BJ (cell line): ENCODE measurements around the gene RPP21. TPM values are rescaled to one million over a fixed set of nuclear protein-coding genes. Genes with fewer than 3 reads are reported as not detected.

Source experiments
- CTCF ChIA-PET: fragments of 350-600 bp; formaldehyde crosslinking; extraction: SDS; loops from one replicate; lab custom pipeline; 2021; ENCODE audit warnings: antibody characterized with exemption, inconsistent platforms; lab: Yijun Ruan, JAX
- POLR2A ChIA-PET: fragments of 300-600 bp; sonication (Branson Sonifier 250); formaldehyde crosslinking; extraction: SDS; loops from one replicate; lab custom pipeline; 2021; ENCODE audit warnings: antibody characterized with exemption; lab: Charles Lee
- DNase-seq: peaks from one replicate; pipeline ENCODE4 v3.0.0-alpha.2; 2011; ENCODE audit warnings: low read depth
- H3K27me3 ChIP-seq: 2 replicates; pipeline ENCODE4 v1.6.0; 2011; ENCODE audit warnings: low read length; ENCODE audit not compliant: control insufficient read depth, insufficient read depth
- H3K36me3 ChIP-seq: 2 replicates; pipeline ENCODE4 v1.5.1; 2011; ENCODE audit warnings: low read length; ENCODE audit not compliant: control insufficient read depth, insufficient read depth
- H3K4me3 ChIP-seq: 2 replicates; pipeline ENCODE4 v1.5.1; 2011; ENCODE audit warnings: low read depth, mild to moderate bottlenecking, control low read depth, low read length
- CTCF ChIP-seq: IDR thresholded peaks from 2 replicates; pipeline ENCODE4 v1.5.1; 2011; ENCODE audit warnings: low read depth, mild to moderate bottlenecking, control low read depth, inconsistent platforms, low read length, moderate library complexity; ENCODE audit not compliant: insufficient read depth
- polyA plus RNA-seq: library from polyadenylated mRNA; depleted of rRNA; stranded (reverse); fragments of >200 nt; gene quantifications from 2 replicates; pipeline ENCODE4 v1.2.3, GENCODE V29; 2011

The RPP21 gene
- polyA plus RNA-seq, 1 experiment = 28.3 TPM

- ChIA-PET CTCF (interaction anchor here (1.0 to 1.5 kb wide), 6 partner anchors 9 to 223 kb away, joined by 3 to 8 read pairs (median 4); no protein-coding TSS in a partner anchor), POLR2A (interaction anchor here (0.6 kb wide), 1 partner anchor 1413 kb away, joined by 6 read pairs; no protein-coding TSS in a partner anchor)
- peak overlapping the region; percentile 87 for H3K4me3 ChIP-seq
- H3K36me3 ChIP-seq = peaks cover 3% of the 10 kb centered on the region; the same call in 1 of the 2 replicates
- DNase-seq = no peak
- no peaks in the 10 kb centered on the region for H3K27me3 ChIP-seq
- no peak for TF ChIP-seq CTCF
Measured at GRCh38 chr6:30325873-30326525, 19.0 kb upstream of the RPP21 start.

GRCh38 chr6:30326526-30327231, 18.3 kb upstream of the RPP21 start, which contains the start of gene TRIM39:
TRIM39 (plus strand) TSS chr6:30326927; CDS start chr6:30329318, 2,391 bp downstream.
- DNase-seq = peak; percentile 20
- Histone ChIP-seq H3K4me3 (peak within 1 kb of the TSS; percentile 87), H3K36me3 (peaks cover 3% of the 10 kb centered on the region; the same call in 1 of the 2 replicates), H3K27me3 (no peaks in the 10 kb centered on the region)
- CTCF ChIA-PET = interaction anchor here (1.2 to 1.5 kb wide), 4 partner anchors 9 to 34 kb away, joined by 3 to 8 read pairs (median 4); no protein-coding TSS in a partner anchor
- TF ChIP-seq CTCF = no peak
- POLR2A ChIA-PET = interaction anchor here (0.6 kb wide), 1 partner anchor 1412 kb away, joined by 6 read pairs; no protein-coding TSS in a partner anchor

DNA sequence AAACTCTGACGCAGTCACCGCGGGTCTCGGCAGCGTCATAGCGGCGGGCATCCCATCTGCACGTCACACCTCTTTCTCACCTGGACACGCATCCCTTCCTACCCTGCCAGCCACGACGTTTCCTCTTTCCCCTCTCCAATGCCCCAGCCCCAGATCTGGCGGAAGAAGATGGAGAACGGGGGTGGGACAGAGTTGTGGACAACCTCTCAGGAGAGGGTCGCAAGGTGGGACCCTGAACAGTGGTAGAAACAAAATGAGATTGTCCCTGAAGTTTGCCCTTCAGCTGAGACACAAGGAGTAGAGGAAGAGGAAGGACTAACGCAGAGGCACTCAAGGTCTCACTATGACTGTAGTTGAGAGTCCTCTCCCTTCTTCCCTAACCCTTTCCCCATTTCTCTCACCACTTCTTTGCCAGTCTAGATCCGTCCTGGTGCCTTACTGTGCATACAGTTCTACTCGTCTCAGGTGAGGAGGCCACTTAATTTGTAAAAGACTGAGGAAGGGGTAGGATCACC, 17.7 kb upstream of the RPP21 start:
- Histone ChIP-seq H3K36me3 (peaks cover 3% of the 10 kb centered on the region; the same call in 1 of the 2 replicates), H3K27me3 (no peaks in the 10 kb centered on the region), H3K4me3 (peak overlapping the region; percentile 87)
- TF ChIP-seq CTCF = no peak
- POLR2A ChIA-PET = no interaction called here
- DNase-seq = no peak
- CTCF ChIA-PET = interaction anchor here (1.2 kb wide), 1 partner anchor 33 kb away, joined by 3 read pairs; no protein-coding TSS in a partner anchor

DNA sequence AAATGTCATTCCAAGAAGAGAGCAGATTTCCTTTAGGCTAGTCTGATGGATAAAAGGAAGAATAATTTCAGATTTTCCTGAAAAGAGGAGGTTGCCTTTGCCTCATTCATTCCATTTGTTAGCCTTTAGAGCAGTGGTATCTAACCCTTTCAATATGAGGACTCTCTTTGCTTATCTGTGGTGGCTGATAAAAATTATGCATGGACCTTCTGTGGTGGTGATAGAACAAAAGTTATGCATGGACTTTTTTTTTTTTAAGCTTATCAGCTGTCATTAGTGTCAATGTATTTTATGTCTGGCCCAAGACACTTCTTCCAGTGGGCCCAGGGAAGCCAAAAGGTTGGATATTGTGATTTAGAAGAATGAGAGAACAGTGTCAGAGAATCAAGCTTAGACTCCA, 16.6 kb upstream of the RPP21 start:
- TF ChIP-seq CTCF = no peak
- H3K4me3 ChIP-seq = no peak overlapping the region
- CTCF ChIA-PET = no interaction called here
- H3K27me3 ChIP-seq = no peaks in the 10 kb centered on the region
- no peak for DNase-seq
- peaks cover 3% of the 10 kb centered on the region; the same call in 1 of the 2 replicates for H3K36me3 ChIP-seq
- POLR2A ChIA-PET = no interaction called here

DNA sequence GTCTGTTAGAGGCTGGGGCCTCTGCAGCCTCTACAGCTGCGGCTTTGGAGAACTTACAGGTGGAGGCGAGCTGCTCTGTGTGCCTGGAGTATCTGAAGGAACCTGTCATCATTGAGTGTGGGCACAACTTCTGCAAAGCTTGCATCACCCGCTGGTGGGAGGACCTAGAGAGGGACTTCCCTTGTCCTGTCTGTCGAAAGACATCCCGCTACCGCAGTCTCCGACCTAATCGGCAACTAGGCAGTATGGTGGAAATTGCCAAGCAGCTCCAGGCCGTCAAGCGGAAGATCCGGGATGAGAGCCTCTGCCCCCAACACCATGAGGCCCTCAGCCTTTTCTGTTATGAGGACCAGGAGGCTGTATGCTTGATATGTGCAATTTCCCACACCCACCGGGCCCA, 15.6 kb upstream of the RPP21 start:
- TF ChIP-seq CTCF = no peak
- no peak for DNase-seq
- no peak overlapping the region for H3K4me3 ChIP-seq
- POLR2A ChIA-PET = no interaction called here
- peaks cover 3% of the 10 kb centered on the region; the same call in 1 of the 2 replicates for H3K36me3 ChIP-seq
- CTCF ChIA-PET = no interaction called here
- H3K27me3 ChIP-seq = no peaks in the 10 kb centered on the region
